Measurements from ENCODE around the gene CNOT6. TPM values are rescaled to one million over a fixed set of nuclear protein-coding genes. Genes with fewer than 3 reads are reported as not detected.

Gene CNOT6
- total RNA-seq, 4 donors from 2014 or later = 3.8 to 43.5 (median 17.0) TPM

DNA sequence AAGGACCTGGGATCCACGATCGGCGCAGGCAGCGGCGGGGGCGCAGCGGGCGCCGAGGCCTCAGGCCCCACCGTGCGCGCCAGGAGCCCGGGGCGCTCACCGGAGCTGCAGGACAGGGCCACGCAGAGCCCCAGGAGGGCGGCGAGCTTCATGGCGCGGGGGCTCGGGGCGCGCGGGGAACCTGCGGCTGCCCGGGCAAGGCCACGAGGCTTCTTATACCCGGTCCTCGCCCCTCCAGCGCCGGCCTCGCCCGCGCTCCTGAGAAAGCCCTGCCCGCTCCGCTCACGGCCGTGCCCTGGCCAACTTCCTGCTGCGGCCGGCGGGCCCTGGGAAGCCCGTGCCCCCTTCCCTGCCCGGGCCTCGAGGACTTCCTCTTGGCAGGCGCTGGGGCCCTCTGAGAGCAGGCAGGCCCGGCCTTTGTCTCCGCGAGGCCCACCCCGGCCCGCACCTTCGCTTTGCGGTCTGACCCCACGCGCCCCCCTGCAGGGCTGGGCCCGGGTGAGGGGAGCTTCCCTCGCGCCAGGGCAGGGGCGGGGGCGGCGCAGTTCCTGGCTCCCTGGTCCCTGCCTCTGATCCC lies 97.2 kb downstream of the CNOT6 start, which contains the start of gene SCGB3A1:
TSS of gene SCGB3A1 (minus strand) at position 189 of the 577 bp plus-strand sequence. CDS start at position 152, 37 bp downstream.
- no peak within 1 kb of the TSS for H3K27ac ChIP-seq
- H3K9me3 ChIP-seq = no peaks in the 10 kb centered on the region
- peaks cover 0 to 3% of the 10 kb centered on the region in 2 donors for H3K27me3 ChIP-seq
- intact Hi-C loops (cut with DNase I; ENCODE audit: low total_unique reads) = no loop called here
- DNase-seq = no peak
- H3K36me3 ChIP-seq = no peaks in the 10 kb centered on the region
- H3K4me1 ChIP-seq = no peaks in the 10 kb centered on the region
- TF ChIP-seq, protein P1, sequence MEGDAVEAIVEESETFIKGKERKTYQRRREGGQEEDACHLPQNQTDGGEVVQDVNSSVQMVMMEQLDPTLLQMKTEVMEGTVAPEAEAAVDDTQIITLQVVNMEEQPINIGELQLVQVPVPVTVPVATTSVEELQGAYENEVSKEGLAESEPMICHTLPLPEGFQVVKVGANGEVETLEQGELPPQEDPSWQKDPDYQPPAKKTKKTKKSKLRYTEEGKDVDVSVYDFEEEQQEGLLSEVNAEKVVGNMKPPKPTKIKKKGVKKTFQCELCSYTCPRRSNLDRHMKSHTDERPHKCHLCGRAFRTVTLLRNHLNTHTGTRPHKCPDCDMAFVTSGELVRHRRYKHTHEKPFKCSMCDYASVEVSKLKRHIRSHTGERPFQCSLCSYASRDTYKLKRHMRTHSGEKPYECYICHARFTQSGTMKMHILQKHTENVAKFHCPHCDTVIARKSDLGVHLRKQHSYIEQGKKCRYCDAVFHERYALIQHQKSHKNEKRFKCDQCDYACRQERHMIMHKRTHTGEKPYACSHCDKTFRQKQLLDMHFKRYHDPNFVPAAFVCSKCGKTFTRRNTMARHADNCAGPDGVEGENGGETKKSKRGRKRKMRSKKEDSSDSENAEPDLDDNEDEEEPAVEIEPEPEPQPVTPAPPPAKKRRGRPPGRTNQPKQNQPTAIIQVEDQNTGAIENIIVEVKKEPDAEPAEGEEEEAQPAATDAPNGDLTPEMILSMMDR (IDR thresholded peaks at IDR 0.05) = no peak
- TF ChIP-seq POLR2A (IDR thresholded peaks at IDR 0.05) = no peak
- H3K4me3 ChIP-seq = no peak within 1 kb of the TSS

DNA sequence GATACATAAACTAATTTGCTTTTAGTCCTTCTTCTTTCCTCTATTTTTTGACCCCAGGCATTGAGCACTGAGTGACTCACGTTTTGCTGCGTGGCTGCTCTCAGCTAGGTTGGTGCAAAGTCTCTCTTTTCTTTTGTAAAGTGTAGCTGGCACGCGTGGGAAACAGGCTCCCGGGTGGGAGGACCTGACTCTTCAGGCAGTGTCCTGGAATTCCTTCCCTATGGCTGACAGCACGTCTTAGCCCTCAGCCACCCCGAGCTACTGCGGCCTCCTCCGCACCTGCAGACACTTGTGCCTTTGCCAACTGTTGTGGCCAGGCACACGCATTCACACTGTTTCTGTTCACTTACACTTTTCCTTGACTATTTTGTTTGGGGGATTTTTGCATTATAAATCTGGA lies 98.0 kb downstream of the CNOT6 start:
- H3K27me3 ChIP-seq = peaks cover 0 to 3% of the 10 kb centered on the region in 2 donors
- no peaks in the 10 kb centered on the region for H3K4me1 ChIP-seq
- intact Hi-C loops (cut with DNase I; ENCODE audit: low total_unique reads) = no loop called here
- no peak overlapping the region for H3K27ac ChIP-seq
- no peaks in the 10 kb centered on the region for H3K36me3 ChIP-seq
- DNase-seq = no peak
- TF ChIP-seq, protein P1 (IDR thresholded peaks at IDR 0.05) = no peak
- no peak for TF ChIP-seq POLR2A (IDR thresholded peaks at IDR 0.05)
- no peak overlapping the region for H3K4me3 ChIP-seq
- no peaks in the 10 kb centered on the region for H3K9me3 ChIP-seq

DNA sequence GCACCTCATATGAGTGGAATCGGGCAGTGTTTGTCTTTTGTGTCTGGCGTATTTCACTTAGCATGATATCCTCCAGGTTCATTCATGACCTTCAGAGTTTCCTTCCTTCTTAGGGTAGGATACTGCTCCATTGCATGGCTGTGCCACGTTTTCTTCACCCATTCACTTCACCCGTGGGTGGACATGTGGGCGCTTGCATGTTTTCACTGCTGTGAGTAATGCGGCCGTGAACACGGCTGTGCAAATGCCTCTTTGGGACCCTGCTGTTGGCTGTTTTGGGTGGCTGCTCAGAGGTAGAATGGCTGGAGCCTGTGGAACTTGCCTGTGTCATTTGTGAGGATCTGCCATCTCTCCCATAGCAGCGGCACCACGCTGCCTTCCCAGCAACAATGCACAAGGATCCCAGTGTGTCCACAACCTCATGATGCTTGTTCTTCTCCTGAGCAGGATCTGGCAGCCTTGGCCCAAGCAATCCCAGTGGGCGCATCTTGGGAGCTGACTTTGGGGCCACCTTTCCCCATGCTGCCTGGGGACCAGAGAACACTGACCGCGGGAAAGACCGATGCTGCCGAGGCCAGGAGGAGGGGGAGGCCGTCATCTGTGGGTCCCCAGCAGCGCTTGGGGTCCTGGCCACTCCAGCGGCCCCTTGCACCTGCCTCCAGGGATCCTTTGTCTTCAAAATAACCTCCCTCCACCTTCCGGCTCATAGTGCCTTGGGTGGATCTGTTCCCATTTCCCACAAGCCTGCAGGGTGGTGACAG lies 99.4 kb downstream of the CNOT6 start:
- peaks cover 0 to 3% of the 10 kb centered on the region in 2 donors for H3K27me3 ChIP-seq
- TF ChIP-seq POLR2A (IDR thresholded peaks at IDR 0.05) = no peak
- TF ChIP-seq, protein P1 (IDR thresholded peaks at IDR 0.05) = no peak
- intact Hi-C loops (cut with DNase I; ENCODE audit: low total_unique reads) = no loop called here

DNA sequence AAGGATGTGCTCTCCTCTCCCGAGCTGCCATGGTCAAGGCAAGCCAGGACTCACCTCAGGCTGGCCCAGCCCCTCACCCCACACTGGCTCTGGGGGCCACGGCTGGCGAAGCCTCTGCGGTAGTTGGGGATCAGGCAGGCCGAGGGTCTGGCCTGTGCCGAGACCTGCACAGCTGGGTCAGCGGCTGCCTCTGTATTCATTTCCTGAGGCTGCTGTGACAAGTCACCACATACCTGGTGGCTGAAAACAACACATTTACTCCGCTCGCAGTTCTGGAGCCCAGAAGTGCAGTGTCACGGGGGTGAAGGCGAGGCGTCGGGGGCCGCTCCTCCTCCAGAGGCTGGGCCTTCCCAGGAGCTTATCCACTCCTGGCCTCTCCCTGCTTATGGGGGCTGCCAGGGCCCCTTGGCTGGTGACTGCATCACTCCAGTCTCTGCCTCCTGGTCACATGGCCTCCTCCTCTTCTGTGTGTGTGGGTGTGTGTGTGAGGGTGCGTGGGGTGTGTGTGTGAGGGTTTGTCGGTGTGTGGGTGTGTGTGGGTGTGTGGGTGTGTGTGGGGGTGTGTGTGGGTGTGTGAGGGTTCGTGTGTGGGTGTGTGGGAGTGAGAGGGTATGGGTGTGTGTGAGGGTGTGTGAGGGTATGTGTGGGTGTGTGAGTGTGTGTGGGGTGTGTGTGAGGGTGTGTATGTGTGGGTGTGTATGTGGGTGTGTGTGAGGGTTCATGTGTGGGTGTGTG lies 100.3 kb downstream of the CNOT6 start:
- Histone ChIP-seq H3K4me1 (no peaks in the 10 kb centered on the region), H3K27ac (no peak overlapping the region), H3K4me3 (no peak overlapping the region), H3K9me3 (no peaks in the 10 kb centered on the region), H3K27me3 (peaks cover 0 to 3% of the 10 kb centered on the region in 2 donors), H3K36me3 (no peaks in the 10 kb centered on the region)
- no peak for DNase-seq
- intact Hi-C loops (cut with DNase I; ENCODE audit: low total_unique reads) = no loop called here
- no peak for TF ChIP-seq POLR2A (IDR thresholded peaks at IDR 0.05)
- TF ChIP-seq, protein P1 (IDR thresholded peaks at IDR 0.05) = no peak

More for the DNA sequence above, 99.4 kb downstream of the CNOT6 start:
- H3K9me3 ChIP-seq = no peaks in the 10 kb centered on the region
- no peak overlapping the region for H3K27ac ChIP-seq
- H3K36me3 ChIP-seq = no peaks in the 10 kb centered on the region
- no peaks in the 10 kb centered on the region for H3K4me1 ChIP-seq
- no peak overlapping the region for H3K4me3 ChIP-seq
- no peak for DNase-seq

DNA sequence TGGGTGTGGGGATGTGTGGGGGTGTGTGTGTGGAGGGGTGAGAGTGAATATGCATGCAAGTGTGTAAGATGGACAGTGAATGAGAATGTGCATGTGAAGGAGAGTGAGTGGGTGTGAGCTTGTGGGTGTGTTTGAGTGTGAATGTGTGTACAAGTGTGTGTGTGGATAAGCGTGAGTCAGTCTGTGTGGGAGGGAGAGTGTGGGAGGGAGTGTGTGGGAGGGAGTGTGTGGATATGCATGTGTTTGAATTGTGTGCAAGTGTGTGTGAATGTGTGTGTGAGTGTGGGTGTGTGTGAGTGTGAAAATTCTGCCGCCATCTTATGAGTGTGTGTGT lies 100.8 kb downstream of the CNOT6 start:
- DNase-seq = no peak
- Histone ChIP-seq H3K9me3 (no peaks in the 10 kb centered on the region), H3K4me3 (no peak overlapping the region), H3K27me3 (no peaks in the 10 kb centered on the region), H3K4me1 (no peaks in the 10 kb centered on the region), H3K36me3 (no peaks in the 10 kb centered on the region), H3K27ac (no peak overlapping the region)
- intact Hi-C loops (cut with DNase I; ENCODE audit: low total_unique reads) = no loop called here
- TF ChIP-seq, protein P1 (IDR thresholded peaks at IDR 0.05) = no peak
- TF ChIP-seq POLR2A (IDR thresholded peaks at IDR 0.05) = no peak

Measured in uterus (tissue), 4 donors.